Measurements from ENCODE around the gene IFNA4.

DNA sequence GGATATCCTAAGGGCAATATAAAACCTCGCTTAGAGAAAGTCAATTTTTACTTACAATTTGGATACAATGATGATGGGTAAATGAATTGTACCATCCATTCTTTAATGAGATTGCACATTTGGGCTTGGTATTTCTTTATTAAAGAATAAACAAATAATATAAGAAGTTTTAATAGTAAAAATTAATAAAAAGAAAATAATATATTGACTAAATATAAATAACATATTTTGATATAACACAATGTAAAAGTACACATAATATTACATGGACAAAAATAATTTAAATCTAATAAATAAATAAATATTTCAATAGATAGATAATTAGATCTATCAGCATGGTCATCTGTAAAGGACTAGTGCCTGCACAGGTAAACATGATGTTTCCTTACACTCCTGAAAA lies 21.9 kb downstream of the IFNA4 start:
- TF ChIP-seq ZNF384 (IDR thresholded peaks at IDR 0.05) (no peak), SP1 (IDR thresholded peaks at IDR 0.05) (no peak), ARNT (IDR thresholded peaks at IDR 0.05) (no peak), SUZ12 (IDR thresholded peaks at IDR 0.05) (no peak), TARDBP (IDR thresholded peaks at IDR 0.05) (no peak), BHLHE40 (IDR thresholded peaks at IDR 0.05; ENCODE audit: borderline replicate concordance) (no peak), ELF4 (IDR thresholded peaks at IDR 0.05) (no peak)

All from HEK293T (cell line).